ENCODE measurements around the gene NLGN1.
A peak's percentile ranks its signal among the peaks of the same experiment; 100 is the strongest.
"Not testable (repeated sequence)": the region's sequence is repeated elsewhere in the genome, so short reads cannot be mapped to it uniquely, and the experiment has no call there.

Gene NLGN1

DNA sequence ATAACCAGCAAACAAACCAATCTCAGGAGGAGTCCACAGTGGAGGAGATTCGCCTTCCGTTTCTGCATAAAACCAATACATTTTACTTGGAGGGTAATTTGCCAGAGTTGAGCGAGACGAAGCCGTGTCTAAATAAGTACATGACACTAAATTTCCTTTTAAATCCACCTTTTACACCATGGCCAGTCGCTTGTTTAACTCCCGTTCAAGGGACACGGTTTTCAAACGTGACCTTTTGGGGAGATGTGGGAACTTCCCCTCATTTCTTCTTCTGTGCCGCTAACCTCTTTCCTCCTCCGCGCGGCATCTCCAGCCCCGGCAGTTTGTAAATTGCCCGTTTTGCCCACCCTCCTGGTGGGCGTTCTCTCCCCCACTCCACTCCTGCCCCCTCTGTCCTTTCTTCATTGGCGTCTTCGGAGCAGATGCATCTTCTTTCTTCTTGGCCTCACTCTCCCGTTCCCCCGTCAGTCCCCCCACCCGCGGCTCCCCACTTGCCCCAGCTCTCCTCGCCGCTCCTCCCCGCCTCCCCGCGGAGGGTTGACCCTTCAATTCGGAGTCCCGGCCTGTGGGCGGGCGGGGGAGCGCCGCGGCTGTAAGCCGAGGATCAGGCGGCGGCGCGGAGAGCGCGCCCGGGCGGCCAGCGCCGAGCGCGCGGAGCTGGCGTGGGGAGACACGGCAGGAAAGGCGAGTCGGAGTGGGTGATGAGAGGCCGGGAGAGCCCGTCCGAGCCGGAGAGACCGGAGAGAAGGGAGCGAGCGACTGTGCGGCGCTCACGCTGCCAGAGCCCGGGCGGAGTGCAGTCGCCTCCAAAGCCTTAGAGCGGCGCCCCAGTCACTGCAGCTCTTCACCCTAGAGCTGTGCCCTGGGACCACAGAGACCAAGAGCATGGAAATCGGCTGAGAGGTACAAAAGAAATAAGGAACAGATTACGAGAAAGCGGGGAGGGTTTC lies at the start of gene NLGN1:
Gene NLGN1, plus strand, starts transcription at position 584 of the 950 bp plus-strand sequence.
- no peak for DNase-seq (ENCODE audit: low spot score)

DNA sequence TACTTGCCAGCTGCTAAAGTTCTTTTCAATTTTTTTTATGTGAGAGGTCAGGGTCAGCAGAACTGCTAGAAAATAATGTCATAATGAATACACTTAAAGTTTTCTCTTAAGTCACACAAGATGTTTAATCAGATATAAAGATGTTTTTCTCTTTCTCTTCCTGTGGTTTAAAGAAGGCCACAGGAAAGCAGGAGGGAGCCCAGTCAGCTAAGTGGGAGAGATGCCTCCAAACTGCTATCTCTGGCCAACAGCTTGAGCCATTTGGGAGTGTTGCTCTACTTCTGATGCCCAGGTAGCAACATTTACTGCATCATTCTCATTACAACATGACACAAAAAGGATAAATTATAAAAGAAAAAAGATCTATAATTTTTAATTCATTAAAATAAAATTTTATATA lies 45.7 kb upstream of the NLGN1 start:
- DNase-seq (ENCODE audit: low spot score), result no peak

DNA sequence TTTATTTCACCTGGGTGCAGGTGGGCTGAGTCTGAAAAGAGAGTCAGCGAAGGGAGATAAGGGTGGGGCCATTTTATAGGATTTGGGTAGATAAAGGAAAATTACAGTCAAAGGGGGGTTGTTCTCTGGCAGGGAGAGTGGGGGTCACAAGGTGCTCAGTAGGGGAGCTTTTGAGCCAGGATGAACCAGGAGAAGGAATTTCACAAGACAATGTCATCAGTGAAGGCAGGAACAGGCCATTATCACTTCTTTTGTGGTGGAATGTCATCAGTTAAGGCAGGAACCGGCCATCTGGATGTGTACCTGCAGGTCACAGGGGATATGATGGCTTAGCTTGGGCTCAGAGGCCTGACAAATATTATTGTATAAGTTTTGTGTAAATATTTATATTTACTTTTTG lies 44.4 kb upstream of the NLGN1 start:
- DNase-seq (ENCODE audit: low spot score), result not testable (repeated sequence)

- DNase-seq (ENCODE audit: low spot score), result no peak
These were observed 43.4 kb upstream of the NLGN1 start for GRCh38 chr3:173354124-173354523.

DNA sequence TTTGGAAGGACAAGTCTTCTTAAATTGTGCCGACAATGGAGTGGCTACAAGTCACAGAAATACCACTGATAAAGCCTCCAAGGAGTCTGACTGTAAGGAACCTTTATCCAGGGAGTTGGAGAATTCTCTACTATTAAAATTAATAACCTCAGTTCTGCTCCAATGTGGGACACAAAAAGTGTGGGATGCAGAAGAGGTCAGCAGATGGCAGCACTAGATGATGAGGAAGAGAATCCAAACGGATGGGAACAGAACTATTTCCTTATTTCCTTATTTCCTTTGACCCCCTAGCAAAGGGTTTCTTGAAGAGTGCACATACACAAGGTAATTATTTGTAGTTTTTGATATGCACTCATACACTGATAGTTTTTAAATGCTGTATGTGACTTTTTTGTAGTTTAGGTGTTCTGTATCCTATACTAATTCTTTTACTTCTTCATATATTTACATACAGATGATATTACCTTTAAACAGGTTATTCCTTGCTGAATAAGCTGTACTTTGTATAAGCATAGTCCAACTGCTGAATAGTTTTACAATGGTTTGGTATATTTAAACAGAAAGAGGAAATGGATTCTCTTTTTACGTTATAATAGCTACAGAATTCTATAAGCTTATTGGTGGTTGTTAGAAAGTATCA lies 25.6 kb upstream of the NLGN1 start:
- no peak for DNase-seq (ENCODE audit: low spot score)

DNA sequence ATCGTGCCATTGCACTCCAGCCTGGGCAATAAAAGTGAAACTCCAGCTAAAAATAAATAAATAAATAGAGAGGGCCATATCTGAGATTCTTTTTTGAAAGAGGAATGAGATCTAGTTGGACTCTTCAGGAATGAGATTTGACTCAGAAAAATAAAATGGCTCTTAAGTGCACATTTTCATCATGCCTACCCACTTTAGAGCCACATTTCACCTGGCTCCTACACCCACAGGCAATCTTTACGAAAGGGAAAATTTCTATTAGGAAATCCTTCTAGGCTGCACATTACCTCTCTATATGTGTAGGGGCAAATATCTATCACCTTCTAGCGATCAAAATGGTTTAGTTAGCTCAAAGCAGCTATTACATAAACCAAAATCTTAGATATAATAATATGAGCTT lies 16.9 kb upstream of the NLGN1 start:
- DNase-seq (ENCODE audit: low spot score), result no peak

GRCh38 chr3:173381936-173382335 lies 15.6 kb upstream of the NLGN1 start:
- not testable (repeated sequence) for DNase-seq (ENCODE audit: low spot score)

DNA sequence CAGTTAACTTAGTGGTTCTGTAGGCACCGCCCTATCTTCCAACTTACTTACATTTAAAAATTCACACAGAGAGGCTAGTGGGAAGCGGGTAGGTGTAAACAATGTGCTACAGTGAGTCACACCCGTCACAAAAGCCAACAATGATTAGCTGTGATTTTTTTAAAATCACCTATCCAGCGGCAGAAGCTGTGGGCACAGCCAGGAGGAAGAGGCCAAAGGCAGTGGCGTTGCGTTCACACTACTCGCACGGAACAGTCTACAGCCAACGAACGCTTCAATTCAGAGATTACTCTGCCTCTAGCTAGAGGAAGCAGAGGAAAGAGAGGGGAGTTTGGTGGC lies 2.5 kb upstream of the NLGN1 start:
- DNase-seq (ENCODE audit: low spot score), result no peak

DNA sequence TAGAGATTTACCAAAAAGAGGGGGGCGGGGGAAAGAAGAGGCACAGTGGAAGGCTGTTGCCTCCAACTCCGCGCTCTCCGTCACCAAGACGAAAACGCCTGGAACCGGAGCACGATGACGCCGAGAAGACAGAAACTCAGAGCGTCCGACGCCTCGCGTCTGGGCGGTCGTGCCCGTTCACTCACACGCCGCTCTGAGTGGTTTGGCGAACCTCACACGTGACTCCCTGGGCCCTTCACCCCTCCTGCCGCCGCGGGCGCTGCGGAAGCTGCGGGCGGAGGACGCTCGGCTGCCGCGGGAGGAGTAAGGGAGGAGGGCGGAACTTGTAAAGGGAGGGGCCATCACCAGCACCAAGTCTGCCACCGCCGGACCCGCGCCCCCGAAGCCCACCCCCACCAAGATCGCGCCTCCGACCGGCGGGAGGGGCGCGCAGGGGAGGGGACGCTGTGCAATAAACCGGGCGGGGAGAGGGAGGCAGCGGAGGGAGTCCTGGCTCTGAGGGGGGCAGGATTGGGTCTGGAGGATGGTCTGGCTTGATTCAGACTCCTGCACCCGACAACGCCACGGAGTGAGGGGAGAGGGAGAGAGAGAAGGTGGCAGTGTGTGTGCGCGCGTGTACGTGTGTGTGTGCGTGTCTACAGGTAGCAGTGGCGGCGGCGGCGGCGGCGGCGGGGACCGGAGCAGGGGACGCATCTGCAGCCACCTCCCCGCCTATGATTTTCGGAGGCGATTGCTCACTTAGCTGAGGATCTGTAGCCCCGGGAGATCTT lies 1.9 kb upstream of the NLGN1 start:
- peak; percentile 2 for DNase-seq (ENCODE audit: low spot score)

DNA sequence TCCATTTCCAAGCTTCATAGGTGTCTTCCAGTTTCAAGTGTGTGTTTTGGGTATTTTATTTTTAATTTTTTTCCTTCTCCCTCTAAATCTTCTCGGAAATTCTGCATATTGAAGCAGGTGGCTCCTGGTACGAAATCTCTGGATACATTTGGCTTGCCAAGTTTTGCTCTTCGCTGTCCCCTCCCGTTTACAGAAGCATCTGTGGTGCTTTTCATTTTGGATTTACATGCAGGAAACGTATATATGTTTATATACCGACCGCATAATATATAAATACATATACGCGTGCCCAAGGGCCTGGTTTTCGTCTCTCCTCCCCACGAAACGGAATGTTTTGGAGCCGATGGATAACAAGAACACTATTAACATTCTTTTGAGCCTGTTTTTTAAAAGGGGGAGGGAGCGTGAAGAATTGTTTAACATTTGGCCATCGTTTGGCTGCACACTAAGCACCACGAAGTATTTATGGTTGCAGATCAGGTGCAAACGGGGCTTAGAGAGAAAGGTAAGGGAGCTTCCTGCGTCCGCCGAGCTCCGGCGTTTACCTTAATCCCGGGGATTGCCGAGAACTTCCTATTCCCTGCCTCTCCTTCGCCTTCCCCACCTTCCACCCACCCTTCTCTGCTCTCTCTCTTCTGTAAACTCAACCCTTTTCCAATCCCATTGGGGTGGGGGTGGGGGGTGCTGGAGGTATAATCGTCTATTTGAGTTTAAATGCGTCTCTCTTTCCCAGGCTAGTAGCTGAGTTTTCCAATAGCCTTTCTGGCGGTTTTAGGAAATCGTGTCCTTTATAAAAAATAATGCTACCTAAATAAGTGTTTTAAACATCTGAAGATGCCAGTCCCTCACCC lies 1.1 kb upstream of the NLGN1 start:
- DNase-seq (ENCODE audit: low spot score), result no peak

DNA sequence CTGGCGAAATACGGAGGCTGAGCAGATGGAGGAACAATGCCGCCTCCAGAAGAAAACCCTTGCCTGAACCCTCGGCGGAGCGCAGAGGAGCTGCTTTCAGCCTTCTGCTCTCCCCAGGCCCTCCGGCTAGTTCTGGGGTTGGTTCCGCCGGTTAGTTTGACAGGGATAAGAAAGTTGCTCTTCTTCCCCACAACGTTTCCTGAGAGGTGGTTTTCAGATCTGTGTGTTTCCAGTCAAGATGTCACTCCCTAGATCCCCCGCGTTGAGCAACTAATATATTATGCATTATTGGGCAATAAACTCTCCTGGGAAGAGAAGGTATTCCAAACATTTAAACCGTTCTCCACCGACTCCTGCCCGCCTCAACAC lies 551 bp downstream of the NLGN1 start:
- no peak for DNase-seq (ENCODE audit: low spot score)

DNA sequence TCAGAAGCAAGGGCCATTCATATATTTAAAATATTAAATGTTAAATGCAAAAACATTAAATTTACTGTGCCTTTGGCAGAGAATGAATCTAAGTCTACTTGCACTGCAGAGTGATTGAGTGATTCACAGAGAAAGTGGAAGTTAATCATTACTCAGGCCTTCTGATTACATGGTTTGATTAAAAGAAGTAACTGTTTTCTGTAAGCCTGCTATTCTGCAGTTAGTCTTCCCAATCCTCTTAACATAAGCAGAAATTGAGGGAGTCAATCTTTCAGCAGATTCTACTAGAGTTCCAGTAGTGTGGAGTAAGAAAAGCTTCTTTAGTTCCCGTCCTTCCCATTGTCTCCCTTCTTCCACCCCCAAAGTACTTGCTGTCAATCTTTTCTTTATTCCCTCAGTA lies 1.5 kb downstream of the NLGN1 start:
- DNase-seq (ENCODE audit: low spot score), result no peak

DNA sequence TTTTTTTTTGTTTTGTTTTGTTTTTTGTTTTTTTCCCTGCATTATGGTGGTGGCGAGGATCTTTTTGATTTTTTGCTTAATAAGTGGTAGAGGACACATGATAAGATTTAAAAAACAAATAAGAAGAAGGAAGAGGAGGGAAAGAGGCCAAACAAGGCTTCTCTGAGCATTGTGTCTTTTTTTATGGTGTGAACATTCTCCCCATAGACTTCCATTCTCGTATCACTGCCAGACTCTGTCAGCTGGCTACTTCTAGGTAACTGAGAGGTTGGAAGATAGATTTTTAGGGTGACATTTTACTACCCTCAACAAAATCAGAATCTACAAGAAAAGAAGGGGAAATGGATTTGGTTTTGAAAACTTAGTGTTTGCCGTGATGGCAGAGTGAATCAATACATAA lies 3.8 kb downstream of the NLGN1 start:
- no peak for DNase-seq (ENCODE audit: low spot score)

GRCh38 chr3:173402656-173403055 lies 5.1 kb downstream of the NLGN1 start:
- no peak for DNase-seq (ENCODE audit: low spot score)

DNA sequence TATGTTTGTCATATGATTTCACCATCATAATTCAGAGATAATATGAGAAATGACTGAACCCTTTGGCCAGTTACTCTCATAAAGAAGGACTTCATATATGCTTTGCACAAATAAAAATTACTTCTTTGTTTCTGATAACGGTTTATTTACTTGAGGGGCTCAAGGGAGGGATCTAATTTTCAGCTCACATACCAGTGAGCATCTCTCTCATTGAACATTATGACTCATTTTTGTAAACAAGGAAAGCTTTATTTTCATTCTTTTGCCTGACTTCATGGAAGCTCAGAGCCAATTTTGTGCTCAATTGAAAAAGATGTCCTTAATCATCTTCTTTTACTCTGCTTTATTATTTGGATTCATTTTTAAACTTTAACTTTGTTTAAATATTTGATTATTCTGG lies 5.8 kb downstream of the NLGN1 start:
- no peak for DNase-seq (ENCODE audit: low spot score)

DNA sequence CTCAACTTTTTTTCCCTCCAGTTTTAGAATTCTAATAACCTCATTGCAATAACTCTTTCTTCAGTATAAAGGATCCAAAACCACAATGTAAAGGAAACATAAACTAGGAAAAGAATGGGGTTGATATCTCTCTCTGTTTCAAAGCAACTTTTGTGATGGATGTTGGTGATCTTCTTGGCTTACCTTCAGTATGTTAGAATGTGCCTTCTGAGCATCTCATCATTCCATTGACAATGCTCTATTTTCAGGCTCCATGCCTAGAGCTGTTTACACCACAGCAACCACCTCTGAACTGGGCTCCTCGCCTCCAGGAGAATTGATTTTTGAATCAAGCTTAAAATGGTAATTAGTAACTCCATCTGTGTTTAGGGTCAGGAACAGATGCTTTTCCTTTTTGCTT lies 6.6 kb downstream of the NLGN1 start:
- DNase-seq (ENCODE audit: low spot score), result no peak

GRCh38 chr3:173410436-173410835 lies 12.9 kb downstream of the NLGN1 start:
- no peak for DNase-seq (ENCODE audit: low spot score)

DNA sequence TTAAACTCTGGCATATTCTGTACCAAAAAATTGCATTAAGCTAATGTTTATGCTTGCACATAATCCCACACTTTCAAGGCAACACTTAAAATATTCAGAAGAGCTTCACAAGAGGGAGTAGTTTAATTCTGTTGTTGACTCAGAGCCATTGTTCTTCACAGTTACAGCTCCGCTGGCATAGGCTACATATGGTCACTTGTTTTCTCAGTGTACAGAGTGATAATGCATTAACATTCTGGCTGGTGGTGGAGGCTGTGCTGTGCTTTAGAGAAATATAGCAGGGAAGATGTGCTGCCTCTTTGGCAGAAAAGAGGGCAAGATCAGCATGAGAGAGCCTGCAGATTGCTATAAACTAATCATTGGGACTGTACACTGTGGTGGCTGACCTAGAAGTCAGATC lies 13.3 kb downstream of the NLGN1 start:
- no peak for DNase-seq (ENCODE audit: low spot score)

DNA sequence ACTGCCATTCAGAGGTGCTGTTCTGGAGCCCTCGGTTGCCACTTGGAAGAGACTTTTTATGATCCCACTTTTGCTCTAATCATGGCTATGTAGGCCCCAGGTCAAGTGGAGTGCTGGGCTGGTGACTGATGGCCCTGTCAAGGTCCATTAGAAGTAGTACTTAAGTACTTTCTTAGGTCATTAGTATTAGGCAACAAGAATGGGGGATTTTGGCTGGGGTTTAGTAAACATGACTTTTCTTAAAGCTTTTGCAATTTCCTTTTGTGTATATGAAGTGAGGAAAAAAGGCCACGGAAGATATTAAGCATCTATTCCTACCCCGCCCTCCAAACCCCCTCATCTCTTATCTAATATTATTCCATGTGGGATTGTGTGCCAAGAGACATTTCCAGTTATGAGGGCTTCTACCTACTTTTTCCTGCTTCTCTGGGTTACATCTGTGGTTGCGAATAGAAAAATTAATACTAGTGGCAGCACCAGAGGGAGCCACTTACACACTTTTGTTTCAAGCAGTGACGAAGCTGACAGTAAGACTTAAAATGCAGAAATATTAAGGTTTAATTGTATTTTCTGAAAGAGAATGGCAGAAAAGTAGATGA lies 13.9 kb downstream of the NLGN1 start:
- DNase-seq (ENCODE audit: low spot score), result no peak

GRCh38 chr3:173416070-173416469 lies 18.5 kb downstream of the NLGN1 start:
- DNase-seq (ENCODE audit: low spot score), result no peak

GRCh38 chr3:173429076-173429475 lies 31.5 kb downstream of the NLGN1 start:
- DNase-seq (ENCODE audit: low spot score), result no peak

DNA sequence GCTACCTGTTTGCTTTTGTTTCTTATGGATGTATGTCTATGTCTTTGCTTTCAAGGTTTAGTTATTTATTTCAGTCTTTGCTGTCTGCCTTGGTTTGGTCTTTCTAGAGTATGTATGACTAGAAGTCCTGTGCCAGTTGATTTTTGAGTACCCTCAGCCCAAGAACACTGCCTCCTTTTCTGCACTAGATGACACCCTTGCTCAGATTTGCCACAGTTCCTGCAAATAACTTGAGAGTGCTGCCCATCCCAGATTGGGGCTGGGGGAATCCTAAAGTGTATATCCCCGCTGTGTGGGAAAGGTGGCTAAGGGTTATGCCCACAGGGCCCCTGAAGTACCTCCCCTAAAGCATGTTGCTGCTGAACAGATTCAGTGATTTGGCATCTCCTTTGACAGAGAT lies 32.0 kb downstream of the NLGN1 start:
- no peak for DNase-seq (ENCODE audit: low spot score)
